SKM-1 treated with dmso at 0.1 percent for 144 hours (cell line): ENCODE measurements around the gene PKNOX2.

Experiments used
- DNase-seq: peaks from one replicate; lab custom pipeline; 2025; ENCODE audit not compliant: unreplicated experiment; lab: John Stamatoyannopoulos, UW

PKNOX2 gene

DNA sequence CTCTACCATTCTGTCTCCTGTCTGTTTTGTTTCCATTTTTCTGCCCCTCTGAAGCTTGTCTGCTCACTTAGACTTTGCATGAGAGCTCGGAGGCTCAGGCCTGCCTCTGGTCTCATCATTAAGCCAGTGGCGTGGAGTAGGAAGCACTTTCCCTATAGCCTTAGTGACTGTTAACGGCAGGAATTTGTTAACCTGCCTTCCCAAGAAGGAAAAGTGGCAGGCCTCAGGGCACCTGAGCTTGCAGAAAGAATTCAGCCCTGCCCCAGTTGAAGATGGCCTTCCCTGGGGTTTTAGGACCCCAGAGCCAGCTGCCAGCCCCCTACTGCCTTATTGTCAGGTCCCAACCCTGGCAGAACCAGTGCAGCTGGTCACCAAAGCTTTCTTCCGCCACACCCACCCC lies 93.2 kb downstream of the PKNOX2 start:
- no peak for DNase-seq

DNA sequence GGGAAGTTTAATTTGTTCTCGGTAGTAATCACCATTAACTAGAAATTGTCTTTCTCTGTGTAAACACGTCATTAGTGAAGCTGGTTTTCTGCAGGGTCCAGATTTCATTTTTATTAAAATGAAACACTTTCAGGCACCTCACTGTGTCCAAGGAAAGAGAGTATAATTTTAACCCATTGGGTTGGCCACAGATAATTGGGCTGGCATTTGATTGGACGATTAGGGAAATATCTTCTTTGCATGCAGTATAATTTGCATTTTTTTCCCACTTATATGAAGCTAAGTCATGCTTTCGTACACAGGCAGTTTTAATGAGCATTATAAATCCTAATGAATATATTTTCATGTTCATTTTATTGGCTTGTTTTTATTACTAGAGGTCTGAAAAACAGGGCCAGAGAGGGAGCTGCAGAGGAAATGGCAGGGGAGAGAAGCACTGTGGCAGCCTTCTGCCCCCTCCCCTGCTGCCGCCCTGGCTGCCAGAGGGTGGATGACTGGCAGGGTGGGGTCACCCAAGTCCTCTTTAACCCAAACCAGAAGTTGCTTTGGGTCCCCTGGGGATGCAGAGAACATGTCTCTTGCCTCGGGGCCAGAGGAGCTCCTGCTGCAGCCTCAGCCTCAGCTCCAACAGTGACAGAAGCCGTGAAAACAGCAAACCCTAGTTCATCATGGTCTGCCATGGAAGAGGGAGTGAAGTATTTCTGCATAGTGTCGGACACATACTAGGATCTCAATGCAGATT lies 93.9 kb downstream of the PKNOX2 start:
- no peak for DNase-seq

DNA sequence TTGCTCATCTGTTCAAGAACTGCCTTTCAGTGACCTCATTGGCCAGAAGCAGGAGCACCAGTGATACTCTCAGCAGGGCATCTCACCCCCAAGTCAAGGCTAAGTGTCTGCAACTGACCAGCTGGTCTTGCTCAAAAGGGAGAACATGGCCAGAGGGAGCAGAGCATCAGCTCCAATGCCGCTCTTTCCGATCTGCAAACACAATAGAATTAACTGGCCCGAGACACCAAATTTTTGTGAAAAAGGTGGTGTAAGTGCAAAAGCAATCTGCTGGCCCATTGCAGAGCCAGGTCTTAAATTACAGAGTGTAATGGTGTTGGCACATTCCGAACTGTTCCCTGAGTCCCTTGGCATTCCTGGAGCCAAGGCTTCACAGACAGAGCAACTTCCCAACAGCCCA lies 97.0 kb downstream of the PKNOX2 start:
- DNase-seq, result no peak

DNA sequence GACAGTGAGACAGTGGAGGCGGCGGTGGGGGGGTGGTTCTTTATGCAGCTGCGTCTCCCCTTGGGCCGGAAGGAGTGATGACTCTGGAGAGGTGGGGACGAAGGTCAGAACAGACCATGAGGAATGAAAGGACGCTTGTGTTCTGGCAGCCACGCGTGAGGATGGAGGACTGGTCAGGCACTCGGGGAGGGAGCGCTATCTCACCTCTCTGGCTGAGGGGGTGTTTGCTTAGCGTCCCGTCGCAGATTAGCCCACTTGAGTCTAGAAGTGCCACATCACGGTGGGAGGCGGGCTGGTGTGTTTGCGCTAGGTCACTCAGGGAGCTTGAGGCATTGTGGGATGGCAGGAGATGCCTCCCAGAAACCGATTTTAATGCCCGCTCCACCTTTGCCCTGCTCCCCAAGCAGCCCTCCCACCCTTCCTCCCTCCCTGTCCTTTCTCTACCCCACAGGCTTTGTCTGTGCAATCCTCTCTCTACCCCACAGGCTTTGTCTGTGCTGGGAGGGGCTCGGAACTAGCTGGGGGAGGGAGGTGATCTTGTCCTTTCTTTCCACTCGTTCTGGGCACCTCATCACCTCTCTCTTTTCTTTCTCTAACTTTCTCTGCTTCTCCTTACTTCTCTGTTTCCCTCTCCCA lies 97.8 kb downstream of the PKNOX2 start:
- DNase-seq, result no peak

DNA sequence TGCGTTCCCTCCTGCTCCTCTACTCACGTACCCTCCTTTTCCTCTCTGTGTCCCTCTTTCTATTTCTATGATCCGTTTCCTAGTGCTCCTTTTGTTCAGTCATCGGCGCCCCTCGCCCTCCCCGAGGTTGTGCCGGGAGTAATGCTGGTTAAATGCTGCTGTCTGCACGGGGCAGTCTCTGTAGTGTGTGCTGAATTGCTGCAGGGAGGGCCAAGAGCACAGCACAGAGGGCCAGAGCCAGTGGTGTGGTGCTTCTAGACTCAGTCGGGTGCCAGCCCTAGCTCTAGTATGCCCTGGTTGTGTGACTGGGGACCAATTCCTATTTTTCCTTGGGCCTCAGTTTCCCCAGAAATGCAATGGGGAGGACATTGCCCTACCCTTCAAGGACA lies 98.3 kb downstream of the PKNOX2 start:
- no peak for DNase-seq

DNA sequence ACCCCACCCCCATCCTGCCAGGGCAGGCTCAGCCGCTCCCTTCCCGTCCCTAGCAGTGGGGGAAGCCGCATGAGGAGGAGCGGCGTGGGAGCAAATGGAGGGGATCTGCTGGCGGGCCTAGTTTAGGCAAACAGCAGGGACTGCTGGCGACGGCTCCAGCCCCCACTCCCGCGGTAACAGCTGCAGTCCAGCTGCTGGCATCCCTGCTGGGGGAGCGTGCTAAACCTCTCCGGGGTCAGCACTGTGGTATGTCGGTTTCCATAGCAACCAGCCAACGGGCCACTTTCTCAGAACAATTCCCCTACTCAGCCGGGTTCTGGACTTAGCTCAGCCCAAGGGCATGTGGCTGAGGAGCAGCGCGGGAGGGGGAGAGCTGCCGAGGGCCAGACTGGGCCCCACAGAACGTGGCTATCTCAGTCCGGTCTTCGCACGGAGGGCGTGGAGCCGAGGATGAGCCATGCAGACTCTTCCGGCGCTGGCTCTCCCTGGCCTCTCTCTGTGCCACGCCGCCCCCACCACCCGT lies 98.8 kb downstream of the PKNOX2 start:
- DNase-seq, result no peak

DNA sequence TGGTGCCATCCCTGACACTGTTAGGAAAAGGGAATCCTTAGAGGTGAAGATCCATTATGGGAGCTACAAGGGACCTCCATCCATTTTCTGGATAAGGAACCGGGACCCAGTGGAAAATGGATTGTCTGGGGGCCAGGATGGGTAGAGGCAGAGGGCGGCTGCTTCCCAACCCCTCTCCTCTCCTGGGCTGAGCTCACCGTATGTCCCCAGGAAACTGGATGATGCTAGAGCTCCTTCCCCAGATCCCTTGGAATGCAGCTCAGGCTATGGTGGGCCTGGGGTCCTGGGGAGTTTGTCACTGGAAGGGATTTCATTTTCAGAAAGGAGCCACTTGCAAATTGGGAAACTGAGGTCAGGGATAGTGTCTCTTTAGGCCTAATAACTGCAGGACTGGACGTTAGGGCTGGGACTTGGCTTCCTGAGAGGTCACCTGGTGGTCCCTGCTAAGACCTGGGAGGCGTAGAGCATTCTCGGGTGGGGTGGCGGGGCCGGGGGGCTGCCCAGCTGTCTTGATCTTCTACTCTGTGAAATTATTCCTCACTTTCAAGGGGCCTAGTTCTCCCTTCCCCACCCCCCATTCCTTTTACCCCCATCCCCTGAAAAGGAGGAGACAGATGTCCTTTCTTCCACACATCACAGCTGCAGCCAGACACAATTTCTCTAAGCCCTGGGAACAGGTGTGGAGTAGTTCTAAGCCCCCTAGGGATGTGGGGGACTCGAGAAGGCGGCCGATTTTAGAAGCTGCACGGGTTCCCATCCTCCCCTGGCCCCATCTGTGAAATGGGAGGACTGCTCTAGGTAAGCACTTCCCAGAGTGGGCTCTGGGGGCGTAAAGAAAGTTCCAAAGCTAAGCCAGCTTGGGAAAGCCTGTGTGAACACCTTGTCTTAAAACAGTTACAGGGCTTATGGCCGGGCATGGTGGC lies 99.8 kb downstream of the PKNOX2 start:
- no peak for DNase-seq

DNA sequence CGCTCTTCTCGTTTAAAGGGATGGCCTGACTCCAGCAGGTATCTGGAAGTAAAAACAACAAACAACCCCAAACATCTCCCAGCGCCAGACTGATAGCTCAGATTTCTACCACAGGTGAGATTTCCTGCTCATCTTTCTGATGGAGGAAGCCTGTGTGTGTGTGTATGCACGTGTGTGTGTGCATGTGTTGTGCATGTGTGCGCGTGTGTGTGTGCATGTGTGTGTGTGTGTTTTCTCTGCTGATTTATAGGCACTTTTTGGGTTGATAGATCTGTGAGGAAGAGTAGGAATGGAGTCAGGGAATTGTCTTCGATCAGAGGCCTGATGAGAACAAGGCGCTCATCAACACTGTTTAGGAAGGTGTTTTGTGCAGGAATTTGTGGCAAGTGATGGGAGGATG lies 103.0 kb downstream of the PKNOX2 start:
- no peak for DNase-seq

DNA sequence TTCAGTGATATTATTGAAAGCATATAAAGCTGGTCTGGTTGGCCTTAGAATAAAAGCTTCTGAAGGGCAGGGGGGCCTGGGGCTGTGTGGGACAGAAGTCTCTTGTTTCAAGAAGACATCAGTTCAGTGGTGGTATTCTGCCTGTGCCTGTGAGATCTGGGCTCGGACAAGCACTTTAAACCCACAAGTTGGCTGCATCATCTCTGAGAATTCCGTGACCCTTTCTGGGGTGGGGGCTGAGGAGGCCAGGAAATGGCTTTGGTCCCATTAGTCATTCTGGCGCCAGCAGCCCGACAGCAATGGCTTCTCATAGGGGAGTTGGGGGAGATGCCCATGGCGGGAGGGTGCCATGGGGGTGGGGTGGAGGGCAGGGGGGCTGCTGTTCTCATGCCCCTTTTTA lies 104.1 kb downstream of the PKNOX2 start:
- no peak for DNase-seq

DNA sequence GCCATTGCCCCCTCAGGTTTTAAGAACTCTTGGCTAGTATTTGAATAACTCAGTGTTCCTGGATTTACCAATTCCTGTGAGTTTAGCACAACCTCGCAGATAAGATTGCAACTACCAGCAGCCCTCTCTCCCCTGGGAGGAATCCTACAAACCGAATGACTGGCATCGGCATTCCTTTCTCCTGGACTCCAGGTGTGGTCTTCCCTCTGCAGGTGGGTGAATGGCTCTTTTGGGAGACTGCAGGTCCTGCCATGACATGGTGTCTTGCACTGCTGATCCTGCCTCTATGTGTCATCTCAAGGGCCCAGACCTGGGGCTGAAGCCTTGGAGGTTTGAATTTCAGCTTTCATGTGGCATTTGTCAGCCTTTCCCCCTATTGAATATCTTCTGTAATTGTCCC lies 105.6 kb downstream of the PKNOX2 start:
- no peak for DNase-seq

DNA sequence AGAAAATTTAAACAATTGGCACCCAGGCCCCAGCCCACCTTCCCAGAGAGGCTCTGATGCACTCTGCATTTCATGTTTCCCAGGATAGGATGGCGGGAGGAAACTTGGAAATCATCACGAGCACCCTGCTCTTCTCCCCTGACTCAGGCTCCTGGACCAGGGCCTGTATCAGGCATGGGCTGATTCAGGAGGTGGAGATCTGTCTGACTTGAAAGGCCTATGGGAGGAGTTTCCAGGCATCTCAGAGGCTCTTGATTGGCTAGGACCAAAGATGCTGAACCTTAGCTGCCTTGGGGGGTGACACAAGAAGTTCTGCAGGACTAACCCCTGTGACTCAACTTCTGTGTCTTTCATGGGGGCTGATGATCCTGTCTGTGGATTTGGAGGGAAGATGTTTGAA lies 106.2 kb downstream of the PKNOX2 start:
- no peak for DNase-seq

DNA sequence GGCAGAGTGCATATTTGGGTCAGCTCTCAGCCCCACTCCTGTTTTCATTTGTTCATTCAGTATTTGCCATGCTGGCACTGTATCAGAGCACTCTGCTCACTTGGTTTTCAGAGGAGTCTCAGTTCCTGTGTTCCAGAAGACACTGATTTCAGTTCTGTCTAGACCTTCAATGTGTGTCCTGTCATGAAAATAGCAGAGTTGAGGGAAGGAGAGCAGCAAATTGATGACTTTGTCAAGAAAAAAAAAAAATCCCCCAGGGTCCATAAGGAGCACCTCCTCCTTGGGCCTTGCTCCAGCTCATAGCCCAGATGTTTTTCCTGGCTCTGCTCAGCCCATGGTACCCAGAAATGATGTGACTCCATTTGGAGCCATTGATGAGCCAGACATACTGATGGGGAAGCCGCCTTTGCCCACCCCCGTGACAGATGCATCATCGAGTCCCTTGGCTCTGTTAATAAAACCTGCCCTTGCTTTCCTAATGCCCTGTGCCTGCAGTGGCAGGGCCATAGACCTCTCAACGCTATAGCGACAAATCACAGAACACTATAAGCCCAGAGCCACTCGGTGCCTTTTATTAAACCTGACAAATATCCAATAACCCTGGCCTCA lies 107.0 kb downstream of the PKNOX2 start:
- no peak for DNase-seq

DNA sequence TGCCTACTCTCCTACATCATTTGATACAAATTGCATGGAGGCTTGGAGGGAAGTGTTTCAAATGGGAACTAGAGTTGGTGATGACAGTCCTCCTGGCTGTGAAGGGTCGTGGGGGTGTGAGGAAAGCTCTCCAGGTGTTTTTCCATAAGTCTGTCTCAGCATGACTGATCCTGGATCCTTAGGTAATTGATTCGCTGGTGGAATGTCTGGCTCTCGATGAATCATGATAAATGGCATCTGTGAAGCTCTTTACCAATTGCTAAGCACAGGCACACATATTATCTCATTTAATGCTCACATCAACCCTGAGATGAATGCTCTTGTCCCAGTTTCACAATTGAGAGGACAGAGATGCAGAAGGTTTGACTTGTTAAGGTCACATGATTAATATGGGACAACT lies 107.5 kb downstream of the PKNOX2 start:
- no peak for DNase-seq

DNA sequence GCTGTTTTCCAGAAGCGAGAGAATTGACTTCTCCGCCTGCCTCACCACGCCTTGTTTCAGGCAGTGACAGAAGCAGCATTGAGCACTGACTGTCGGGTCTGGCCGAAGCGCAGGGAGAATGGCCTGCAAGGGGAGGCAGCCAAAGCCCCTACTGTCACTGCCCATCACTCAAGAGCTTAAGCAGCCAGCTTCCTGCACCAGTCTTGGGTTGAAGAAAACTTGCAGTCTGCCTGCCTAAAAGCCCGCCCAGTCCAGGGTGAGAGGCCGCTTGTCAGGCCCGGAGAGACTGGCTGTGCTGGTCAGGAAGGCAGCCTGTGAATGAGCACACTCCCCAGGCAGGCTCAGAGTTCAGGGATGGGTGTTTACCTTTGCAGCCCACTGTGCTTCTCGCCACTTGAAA lies 108.3 kb downstream of the PKNOX2 start:
- DNase-seq, result no peak

DNA sequence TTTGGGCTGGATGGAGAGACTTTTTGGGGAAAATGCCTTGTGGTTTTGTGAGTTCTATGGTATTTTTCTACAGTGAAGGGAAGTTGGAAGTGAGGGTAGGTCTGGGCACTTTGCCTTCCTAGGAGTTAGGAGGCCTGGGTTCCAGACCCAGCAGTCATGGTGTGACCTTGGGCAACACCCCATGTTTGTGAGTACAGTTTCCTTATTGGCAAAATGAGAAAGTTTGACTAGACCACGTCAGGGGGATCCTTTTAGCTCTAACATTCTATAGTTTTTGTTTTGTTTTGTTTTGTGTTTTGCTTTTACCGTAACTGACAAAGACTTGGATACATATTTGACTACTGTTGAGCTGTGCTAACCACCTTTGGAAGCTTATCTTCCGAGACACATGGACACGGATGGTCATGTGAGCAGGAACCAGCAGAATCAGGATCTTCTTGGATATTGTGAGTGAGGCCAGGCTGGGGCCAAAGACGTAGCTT lies 109.0 kb downstream of the PKNOX2 start:
- DNase-seq, result no peak

DNA sequence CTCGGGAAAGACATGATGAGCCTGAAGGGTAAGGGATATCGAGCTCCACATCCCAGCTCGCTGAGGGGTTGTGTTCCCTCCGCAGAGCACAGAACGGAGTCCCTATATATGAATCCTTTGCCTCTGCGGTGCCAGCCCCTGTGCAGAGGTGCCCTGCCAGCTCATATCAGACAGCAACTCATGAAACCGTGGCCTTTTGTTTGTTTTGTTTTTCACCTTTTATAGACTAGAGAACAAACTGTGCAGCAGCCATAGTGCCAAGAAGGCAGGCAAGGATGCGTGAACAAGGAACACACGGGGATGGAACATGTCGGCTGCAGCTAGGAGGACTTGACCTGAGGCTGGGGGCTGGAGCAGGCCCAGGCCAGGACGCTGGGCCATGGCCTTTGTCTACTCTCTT lies 109.8 kb downstream of the PKNOX2 start:
- no peak for DNase-seq

DNA sequence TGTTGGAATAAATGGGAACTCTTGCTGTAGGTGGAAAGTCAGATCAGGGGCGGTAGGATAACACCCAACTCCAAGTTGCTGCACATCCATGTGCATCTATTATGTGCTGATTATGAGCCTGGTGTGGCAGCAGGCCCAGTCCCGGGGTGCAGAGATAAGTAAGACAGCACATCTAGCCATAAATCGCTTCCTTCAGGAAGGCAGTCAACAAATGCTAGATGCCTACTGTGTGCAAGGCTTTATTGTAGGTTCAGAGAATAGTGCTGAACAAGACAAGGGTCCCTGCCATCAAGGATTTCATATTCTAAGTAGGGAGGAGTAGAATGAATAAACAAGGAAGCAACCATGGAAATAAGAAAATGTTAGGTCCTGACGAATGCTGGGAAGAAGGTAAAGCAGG lies 110.2 kb downstream of the PKNOX2 start:
- no peak for DNase-seq

DNA sequence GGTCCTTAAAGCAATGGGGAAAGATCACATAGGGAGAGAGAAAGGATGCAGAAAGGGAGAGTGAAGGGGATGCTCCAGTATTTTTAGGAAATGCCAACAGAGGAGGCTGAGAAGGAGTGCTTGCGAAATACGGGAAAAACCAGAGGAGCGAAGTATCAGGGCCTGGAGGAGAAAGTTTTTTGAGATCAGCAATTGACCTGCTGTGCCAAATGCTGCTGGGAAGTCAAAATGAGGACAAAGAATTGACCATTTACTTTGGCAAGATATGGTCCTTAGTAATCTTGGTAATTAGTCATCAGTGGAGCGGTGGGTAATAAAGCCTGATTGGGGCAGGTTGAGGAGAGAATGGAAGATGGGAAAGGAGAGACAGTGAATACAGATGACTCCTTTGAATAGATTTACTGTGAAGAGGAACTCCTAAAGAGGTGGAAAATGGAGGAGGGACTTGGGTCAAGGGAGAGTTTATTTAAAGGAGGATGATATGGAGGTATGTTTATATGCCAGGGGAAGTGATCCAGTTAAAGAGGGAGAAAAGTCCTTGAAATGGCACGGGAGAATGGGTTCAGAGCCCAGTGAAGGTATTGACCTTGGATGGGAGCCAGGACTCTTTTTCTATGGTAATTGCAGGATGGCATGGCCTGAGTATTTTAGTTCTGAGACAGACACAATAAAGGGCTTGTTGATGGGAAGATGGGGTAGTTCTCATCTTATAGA lies 111.5 kb downstream of the PKNOX2 start:
- DNase-seq, result no peak

DNA sequence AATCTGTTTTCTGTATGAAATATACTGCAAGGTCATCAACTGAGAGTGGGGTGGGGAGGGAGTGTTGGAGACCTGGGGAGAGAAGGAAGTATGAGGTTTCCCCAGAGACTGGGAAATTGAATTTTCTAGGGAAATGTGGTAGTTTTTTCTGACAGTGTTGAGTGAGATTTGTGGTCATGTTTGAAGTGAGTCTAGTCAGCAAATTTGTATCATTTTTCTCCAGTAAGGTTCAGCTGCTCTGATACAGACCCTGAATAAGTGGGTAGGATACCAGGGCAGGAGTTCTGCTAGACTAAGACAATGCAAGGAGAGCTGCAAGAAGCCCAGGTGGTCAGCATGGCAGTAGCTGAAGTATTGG lies 112.0 kb downstream of the PKNOX2 start:
- DNase-seq, result no peak

DNA sequence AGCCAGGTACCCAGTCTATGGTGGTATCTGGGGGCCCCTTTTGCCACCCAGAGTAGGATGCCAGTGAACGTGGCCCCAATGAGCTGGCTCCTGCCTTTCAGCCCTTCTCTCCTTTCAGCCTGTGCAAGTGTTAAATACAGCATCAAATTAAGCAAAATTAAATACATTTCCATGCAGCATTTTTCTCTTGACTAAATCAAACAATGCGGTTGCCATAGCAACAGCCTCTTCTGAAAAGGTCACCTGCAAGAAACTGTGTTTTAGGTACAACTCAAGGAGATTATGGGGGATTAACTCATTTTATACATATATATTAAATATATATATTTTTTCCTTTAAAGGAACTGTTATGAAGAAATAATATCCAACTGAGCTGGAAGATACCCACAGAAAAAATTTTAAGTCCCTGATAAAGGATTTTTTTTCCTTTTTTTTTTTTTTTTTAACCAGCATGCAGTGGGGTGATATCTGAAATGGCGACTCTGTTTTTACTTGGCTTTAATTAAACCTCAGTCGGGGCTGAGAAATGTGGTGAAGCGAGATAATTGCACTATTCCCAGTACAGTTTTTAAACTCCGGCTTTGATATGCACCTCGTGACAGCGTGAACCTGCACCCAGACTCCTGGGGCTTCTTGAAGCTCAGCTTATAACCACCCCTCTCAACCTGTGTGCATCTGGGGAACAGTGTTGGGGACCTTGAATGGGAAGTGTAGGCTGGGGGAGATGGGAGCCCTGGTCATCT lies 115.3 kb downstream of the PKNOX2 start:
- no peak for DNase-seq
